H1 (cell line): Measurements from ENCODE around the gene ROR1. TPM values are rescaled to one million over a fixed set of nuclear protein-coding genes. Genes with fewer than 3 reads are reported as not detected.

Source experiments
- BRCA1 ChIP-seq: IDR thresholded peaks from 2 replicates; pipeline ENCODE4 v1.6.1; 2012; ENCODE audit warnings: low read depth, low read length, improper control_type of control experiment
- CBX8 ChIP-seq: fragments of 300-800, 300-1000 bp; sonication (generic); IDR thresholded peaks from 2 replicates; pipeline ENCODE4 v1.7.1; 2016; ENCODE audit warnings: low read depth, low read length, borderline replicate concordance
- CHD2 ChIP-seq: IDR thresholded peaks from 2 replicates; pipeline ENCODE4 v1.6.1; 2012; ENCODE audit warnings: low read length, improper control_type of control experiment
- CTBP2 ChIP-seq: IDR thresholded peaks from 2 replicates; pipeline ENCODE4 v1.7.0; 2011; ENCODE audit warnings: borderline replicate concordance, mild to moderate bottlenecking, moderate library complexity, mixed read lengths, low read length; ENCODE audit not compliant: insufficient read depth, insufficient read length
- EZH2 ChIP-seq: fragments of 200-600 bp; sonication (generic); IDR thresholded peaks from 2 replicates; pipeline ENCODE4 v1.7.1; 2012; ENCODE audit warnings: low read depth, mild to moderate bottlenecking, moderate library complexity, low read length, inconsistent platforms; ENCODE audit not compliant: severe bottlenecking
- GABPA ChIP-seq: IDR thresholded peaks from 2 replicates; pipeline ENCODE4 v1.6.1; 2011; ENCODE audit warnings: mild to moderate bottlenecking, low read length, moderate library complexity, borderline replicate concordance; ENCODE audit not compliant: insufficient read depth
- GTF2F1 ChIP-seq: IDR thresholded peaks from 2 replicates; pipeline ENCODE4 v1.6.1; 2012; ENCODE audit warnings: low read depth, low read length, improper control_type of control experiment, borderline replicate concordance
- KDM1A ChIP-seq: fragments of 200-600, 300-600 bp; sonication (generic); IDR thresholded peaks from 2 replicates; pipeline ENCODE4 v1.7.1; 2016; ENCODE audit warnings: mild to moderate bottlenecking, low read length, borderline replicate concordance
- KDM5A ChIP-seq: fragments of 200-600 bp; IDR thresholded peaks from 2 replicates; pipeline ENCODE4 v1.7.1; 2012; ENCODE audit warnings: mild to moderate bottlenecking, low read length, inconsistent platforms, mixed read lengths
- PHF8 ChIP-seq: fragments of 200-600 bp; sonication (generic); conservative IDR thresholded peaks from 2 replicates; pipeline ENCODE4 v1.7.1; 2012; ENCODE audit warnings: low read depth, mild to moderate bottlenecking, inconsistent platforms, low read length, moderate library complexity
- POLR2AphosphoS5 ChIP-seq: IDR thresholded peaks from 2 replicates; pipeline ENCODE4 v1.6.1; 2011; ENCODE audit warnings: low read depth, low read length
- RBBP5 ChIP-seq: IDR thresholded peaks from 2 replicates; pipeline ENCODE4 v1.7.1; 2012; ENCODE audit warnings: low read depth, mild to moderate bottlenecking, inconsistent platforms, low read length, moderate library complexity, borderline replicate concordance
- RFX5 ChIP-seq: IDR thresholded peaks from 2 replicates; pipeline ENCODE4 v1.6.1; 2011; ENCODE audit warnings: low read depth, low read length, improper control_type of control experiment, borderline replicate concordance
- SIRT6 ChIP-seq: IDR thresholded peaks from one replicate; pipeline ENCODE4 v1.7.1; 2012; ENCODE audit warnings: low read length, inconsistent platforms
- SIX5 ChIP-seq: IDR thresholded peaks from 2 replicates; pipeline ENCODE4 v1.6.1; 2011; ENCODE audit warnings: mild to moderate bottlenecking, low read depth, low read length
- SUZ12 ChIP-seq: fragments of 200-600 bp; sonication (generic); IDR thresholded peaks from 2 replicates; pipeline ENCODE4 v1.6.1; 2012; ENCODE audit warnings: mild to moderate bottlenecking, inconsistent platforms, low read length, moderate library complexity, mixed read lengths
- TAF7 ChIP-seq: optimal IDR thresholded peaks from 2 replicates; pipeline ENCODE3; 2011; ENCODE audit warnings: low read depth, mild to moderate bottlenecking, inconsistent platforms, low read length, moderate library complexity, borderline replicate concordance
- TCF12 ChIP-seq: IDR thresholded peaks from 2 replicates; pipeline ENCODE4 v1.6.1; 2011; ENCODE audit warnings: low read depth, mild to moderate bottlenecking, low read length
- USF2 ChIP-seq: IDR thresholded peaks from 2 replicates; pipeline ENCODE4 v1.6.1; 2011; ENCODE audit warnings: low read length, improper control_type of control experiment
- ZNF274 ChIP-seq: IDR thresholded peaks from 2 replicates; pipeline ENCODE4 v1.7.0; 2012; ENCODE audit warnings: low read length, borderline replicate concordance; ENCODE audit errors: extremely low read depth
- polyA plus RNA-seq, 7 experiments: library from polyadenylated mRNA; depleted of rRNA in 3 of 7; stranded (reverse) in 5 of 7; unstranded in 2 of 7; fragments of >200 nt in 5 of 7; fragments of 200-250 nt in 2 of 7; gene quantifications; 1 replicate in 5 of 7; 2 replicates in 1 of 7; 4 replicates in 1 of 7; pipeline versions ENCODE4 v1.2.1 to v1.2.3, GENCODE V29; 2011 to 2013; ENCODE audit warnings: missing spikeins in 2 of 7, mixed read lengths in 2 of 7
- total RNA-seq: library from RNA; stranded (reverse); fragmentation: NEBNext Ultra II Directional; extraction: Animal tissue kit (Norgen Biotek cat#: 25700); gene quantifications from 2 replicates; pipeline ENCODE4 v1.2.1, GENCODE V29; 2021
- TF ChIP-seq, protein P1 (sequence below): IDR thresholded peaks from 2 replicates; pipeline ENCODE4 v1.6.1; 2012; ENCODE audit warnings: low read length, inconsistent platforms

The ROR1 gene
- total and polyA plus RNA-seq, 2 of the 8 experiments (the other 6 are each of a cell fraction or from before 2014, with no cell fraction given), result 33.6 to 73.6 TPM

- no peak for TF ChIP-seq GABPA
- no peak for TF ChIP-seq BRCA1
- no peak for TF ChIP-seq USF2
- TF ChIP-seq RBBP5, result peak; percentile 85; the same call in 1 of the 2 replicates
- TF ChIP-seq CHD2, result 0 out of 2 replicates have a peak, but pooled peaks have one; percentile 22
- TF ChIP-seq EZH2, result no peak
- TF ChIP-seq RFX5, result no peak
- TF ChIP-seq TCF12, result no peak
- peak; percentile 49 for TF ChIP-seq CTBP2
- TF ChIP-seq POLR2AphosphoS5, result peak; percentile 46; the same call in 1 of the 2 replicates
- no peak for TF ChIP-seq CBX8
- no peak for TF ChIP-seq KDM1A
- TF ChIP-seq, protein P1, sequence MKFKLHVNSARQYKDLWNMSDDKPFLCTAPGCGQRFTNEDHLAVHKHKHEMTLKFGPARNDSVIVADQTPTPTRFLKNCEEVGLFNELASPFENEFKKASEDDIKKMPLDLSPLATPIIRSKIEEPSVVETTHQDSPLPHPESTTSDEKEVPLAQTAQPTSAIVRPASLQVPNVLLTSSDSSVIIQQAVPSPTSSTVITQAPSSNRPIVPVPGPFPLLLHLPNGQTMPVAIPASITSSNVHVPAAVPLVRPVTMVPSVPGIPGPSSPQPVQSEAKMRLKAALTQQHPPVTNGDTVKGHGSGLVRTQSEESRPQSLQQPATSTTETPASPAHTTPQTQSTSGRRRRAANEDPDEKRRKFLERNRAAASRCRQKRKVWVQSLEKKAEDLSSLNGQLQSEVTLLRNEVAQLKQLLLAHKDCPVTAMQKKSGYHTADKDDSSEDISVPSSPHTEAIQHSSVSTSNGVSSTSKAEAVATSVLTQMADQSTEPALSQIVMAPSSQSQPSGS, result no peak
- no peak for TF ChIP-seq ZNF274
- TF ChIP-seq TAF7, result peak; percentile 60
- no peak for TF ChIP-seq SUZ12
- no peak for TF ChIP-seq GTF2F1
- 0 out of 2 replicates have a peak, but pooled peaks have one; percentile 49 for TF ChIP-seq PHF8
- TF ChIP-seq SIX5, result no peak
- TF ChIP-seq KDM5A, result no peak
- TF ChIP-seq SIRT6, result no peak
Observed at GRCh38 chr1:63773815-63774616, at the start of gene ROR1 (continued).
